Activated CD8-positive, alpha-beta T cell treated with anti-CD3 and anti-CD28 coated beads for 36 hours (primary cell): ENCODE data around the gene BCAM. TPM values are rescaled to one million over a fixed set of nuclear protein-coding genes. Genes with fewer than 3 reads are reported as not detected.

Experiments used
- ATAC-seq: fragments of 200-7000 bp; cut with Tn5 transposase; one replicate; pipeline ENCODE4 v1.10.0; 2021; ENCODE audit warnings: mild to moderate bottlenecking, moderate library complexity
- CTCF ChIA-PET: fragments of 350-600 bp; sonication (Branson Sonifier 250); formaldehyde crosslinking; loops from one replicate; lab custom pipeline; 2021; ENCODE audit warnings: antibody characterized with exemption; lab: Charles Lee
- POLR2A ChIA-PET: fragments of 350-600 bp; sonication (Branson Sonifier 250); formaldehyde crosslinking; loops from one replicate; lab custom pipeline; 2021; ENCODE audit warnings: antibody characterized with exemption; lab: Charles Lee
- DNase-seq: peaks from one replicate; pipeline ENCODE4 v3.0.0-alpha.2; 2020
- H3K27ac Mint-ChIP-seq: one replicate; pipeline ENCODE4 v1.8.0; 2021; ENCODE audit warnings: mild to moderate bottlenecking, mixed read lengths
- H3K27me3 Mint-ChIP-seq: one replicate; pipeline ENCODE4 v1.8.0; 2021; ENCODE audit warnings: mixed read lengths
- H3K36me3 Mint-ChIP-seq: one replicate; pipeline ENCODE4 v1.8.0; 2021; ENCODE audit warnings: low read depth, mixed read lengths
- H3K4me1 Mint-ChIP-seq: one replicate; pipeline ENCODE4 v1.8.0; 2021; ENCODE audit warnings: low read depth, mixed read lengths
- H3K4me3 Mint-ChIP-seq: one replicate; pipeline ENCODE4 v1.8.0; 2021; ENCODE audit warnings: mild to moderate bottlenecking, moderate library complexity, mixed read lengths
- H3K9me3 Mint-ChIP-seq: one replicate; pipeline ENCODE4 v1.8.0; 2021; ENCODE audit warnings: mixed read lengths
- CTCF ChIP-seq: fragments of 200-600 bp; IDR thresholded peaks from one replicate; pipeline ENCODE4 v1.8.0; 2022; ENCODE audit warnings: antibody characterized with exemption, mild to moderate bottlenecking
- intact Hi-C: fragments of 100-400 bp; cut with micrococcal nuclease; formaldehyde crosslinking; loops from one replicate; pipeline ENCODE4 v1.10.0; 2022
- total RNA-seq, 2 experiments: library from RNA; stranded (reverse); gene quantifications; one replicate each; pipeline ENCODE4 v1.2.3, GENCODE V29; 2021

BCAM gene
- total RNA-seq, 2 experiments from 2014 or later, result not detected

- intact Hi-C loops, result no loop called here
Measured at GRCh38 chr19:44846455-44847143, 37.7 kb downstream of the BCAM start.

GRCh38 chr19:44847144-44848035 is 38.5 kb downstream of the BCAM start:
- no peak for DNase-seq
- Mint-ChIP-seq H3K27me3 (peaks cover 25% of the 10 kb centered on the region), H3K4me1 (peaks cover 17% of the 10 kb centered on the region), H3K27ac (no peak overlapping the region), H3K36me3 (no peaks in the 10 kb centered on the region), H3K9me3 (no peaks in the 10 kb centered on the region), H3K4me3 (peak overlapping the region; percentile 58)
- CTCF ChIA-PET, result interaction anchor here (1.2 kb wide), 1 partner anchor 123 kb away, joined by 4 read pairs; no protein-coding TSS in a partner anchor
- intact Hi-C loops, result no loop called here
- no peak for TF ChIP-seq CTCF
- POLR2A ChIA-PET, result interaction anchor here (1.0 kb wide), 1 partner anchor 12 kb away, joined by 3 read pairs; no protein-coding TSS in a partner anchor
- ATAC-seq, result no peak

More at GRCh38 chr19:44846455-44847143, 37.7 kb downstream of the BCAM start:
- Mint-ChIP-seq H3K27me3 (peaks cover 25% of the 10 kb centered on the region), H3K4me3 (peak overlapping the region; percentile 76), H3K9me3 (no peaks in the 10 kb centered on the region), H3K36me3 (no peaks in the 10 kb centered on the region), H3K27ac (no peak overlapping the region), H3K4me1 (peaks cover 17% of the 10 kb centered on the region)
- POLR2A ChIA-PET, result no interaction called here
- DNase-seq, result no peak
- no peak for TF ChIP-seq CTCF
- no peak for ATAC-seq
- CTCF ChIA-PET, result interaction anchor here (1.0 to 1.4 kb wide), 3 partner anchors 48 to 123 kb away, joined by 3 to 4 read pairs (median 3); no protein-coding TSS in a partner anchor

GRCh38 chr19:44848036-44848811 is 39.3 kb downstream of the BCAM start:
- ChIA-PET POLR2A (interaction anchor here (1.0 kb wide), 1 partner anchor 11 kb away, joined by 3 read pairs; no protein-coding TSS in a partner anchor), CTCF (interaction anchor here (1.2 kb wide), 2 partner anchors 11 to 124 kb away, joined by 3 to 4 read pairs; no protein-coding TSS in a partner anchor)
- ATAC-seq (no peak), DNase-seq (peak; percentile 27)
- H3K36me3 Mint-ChIP-seq, result no peaks in the 10 kb centered on the region
- no peak overlapping the region for H3K4me3 Mint-ChIP-seq
- no peak overlapping the region for H3K27ac Mint-ChIP-seq
- no peak for TF ChIP-seq CTCF
- peaks cover 25% of the 10 kb centered on the region for H3K27me3 Mint-ChIP-seq
- intact Hi-C loops, result no loop called here
- peaks cover 17% of the 10 kb centered on the region for H3K4me1 Mint-ChIP-seq
- no peaks in the 10 kb centered on the region for H3K9me3 Mint-ChIP-seq

GRCh38 chr19:44848812-44849447 is 40.0 kb downstream of the BCAM start:
- intact Hi-C loops, result no loop called here

More at GRCh38 chr19:44848812-44849447, 40.0 kb downstream of the BCAM start:
- peaks cover 25% of the 10 kb centered on the region for H3K27me3 Mint-ChIP-seq
- CTCF ChIA-PET, result interaction anchor here (1.2 kb wide), 2 partner anchors 11 to 126 kb away, joined by 3 to 4 read pairs; no protein-coding TSS in a partner anchor
- no peak overlapping the region for H3K4me3 Mint-ChIP-seq
- no peak for DNase-seq
- no peak overlapping the region for H3K27ac Mint-ChIP-seq
- no peaks in the 10 kb centered on the region for H3K9me3 Mint-ChIP-seq
- H3K36me3 Mint-ChIP-seq, result no peaks in the 10 kb centered on the region
- no peak for TF ChIP-seq CTCF
- ATAC-seq, result no peak
- H3K4me1 Mint-ChIP-seq, result peaks cover 17% of the 10 kb centered on the region
- POLR2A ChIA-PET, result interaction anchor here (1.0 kb wide), 1 partner anchor 10 kb away, joined by 3 read pairs; no protein-coding TSS in a partner anchor
